T-helper 2 cell treated with Interferon-gamma antibody and Interleukin-4, amounts not matched to agents 5 μg/mL and 100 μg/mL, for 36 hours (primary cell): ENCODE results near the gene NKD2.
"Not testable (repeated sequence)": the region's sequence is repeated elsewhere in the genome, so short reads cannot be mapped to it uniquely, and the experiment has no call there.

ENCODE experiments used
- DNase-seq: peaks from one replicate; pipeline ENCODE4 v3.0.0; 2021; ENCODE audit warnings: low spot score
- H3K27ac Mint-ChIP-seq: one replicate; pipeline ENCODE4 v1.8.0; 2021; ENCODE audit warnings: mild to moderate bottlenecking, mixed read lengths
- H3K27me3 Mint-ChIP-seq: one replicate; pipeline ENCODE4 v1.8.0; 2021; ENCODE audit warnings: low read depth, mixed read lengths
- H3K36me3 Mint-ChIP-seq: one replicate; pipeline ENCODE4 v1.8.0; 2021; ENCODE audit warnings: low read depth, mixed read lengths
- H3K4me1 Mint-ChIP-seq: one replicate; pipeline ENCODE4 v1.8.0; 2021; ENCODE audit warnings: low read depth, mixed read lengths
- H3K4me3 Mint-ChIP-seq: one replicate; pipeline ENCODE4 v1.8.0; 2022; ENCODE audit warnings: mild to moderate bottlenecking, moderate library complexity, mixed read lengths
- H3K9me3 Mint-ChIP-seq: one replicate; pipeline ENCODE4 v1.8.0; 2021; ENCODE audit warnings: mixed read lengths

Gene NKD2

DNA sequence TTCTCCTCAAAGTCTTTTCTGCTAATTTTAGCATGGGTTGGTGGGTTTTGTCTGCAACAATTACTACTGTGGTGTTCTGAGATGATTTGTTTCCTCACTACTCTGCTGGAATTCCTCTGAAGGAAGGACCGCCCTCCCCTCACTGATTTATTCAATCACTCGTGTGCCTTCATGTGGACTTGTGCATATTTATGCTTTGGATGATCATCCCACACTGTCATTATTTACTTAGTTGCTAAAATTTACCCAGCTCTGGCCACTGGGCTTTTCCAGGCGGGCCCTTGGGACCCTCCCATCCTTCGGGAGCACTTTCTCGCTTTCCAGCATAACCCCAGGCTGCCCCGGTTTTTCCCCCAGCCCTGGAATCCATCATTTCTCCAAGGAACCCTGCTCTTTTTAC lies 41.7 kb upstream of the NKD2 start:
- H3K4me3 Mint-ChIP-seq: no peak overlapping the region
- no peak for DNase-seq
- peaks cover 14% of the 10 kb centered on the region for H3K27me3 Mint-ChIP-seq
- H3K4me1 Mint-ChIP-seq: peaks cover 61% of the 10 kb centered on the region
- H3K36me3 Mint-ChIP-seq: peaks cover 41% of the 10 kb centered on the region
- H3K9me3 Mint-ChIP-seq: peaks cover 35% of the 10 kb centered on the region
- H3K27ac Mint-ChIP-seq: no peak overlapping the region

DNA sequence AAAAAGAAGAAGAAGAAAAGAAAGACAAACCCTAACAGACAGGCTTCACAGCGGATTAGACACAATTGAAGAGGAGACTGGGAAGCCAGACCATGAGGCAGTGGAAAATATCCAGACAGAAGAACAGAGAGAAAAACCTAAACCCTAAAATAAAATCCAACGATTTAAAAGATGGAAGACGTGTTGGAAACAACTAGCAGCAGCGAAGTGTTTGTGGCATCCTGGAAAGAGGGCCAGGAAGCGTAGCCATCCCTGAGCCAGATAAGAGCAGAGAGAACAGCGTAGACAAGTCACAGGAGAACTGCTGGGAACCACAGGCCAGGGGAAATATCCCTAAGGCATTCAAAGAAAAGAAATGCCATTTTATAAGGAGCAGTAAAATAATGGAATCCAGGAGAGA lies 39.7 kb upstream of the NKD2 start:
- Mint-ChIP-seq H3K4me1 (peaks cover 46% of the 10 kb centered on the region), H3K4me3 (peak overlapping the region; percentile 60)

GRCh38 chr5:969408-969839 lies 39.2 kb upstream of the NKD2 start:
- H3K9me3 Mint-ChIP-seq: peaks cover 50% of the 10 kb centered on the region
- H3K36me3 Mint-ChIP-seq: peaks cover 55% of the 10 kb centered on the region
- DNase-seq: no peak
- H3K27me3 Mint-ChIP-seq: peaks cover 18% of the 10 kb centered on the region
- peak overlapping the region; percentile 60 for H3K4me3 Mint-ChIP-seq
- H3K4me1 Mint-ChIP-seq: peaks cover 42% of the 10 kb centered on the region
- peak overlapping the region; percentile 67 for H3K27ac Mint-ChIP-seq

More for the DNA sequence above, 39.7 kb upstream of the NKD2 start:
- Mint-ChIP-seq H3K27me3 (peaks cover 18% of the 10 kb centered on the region), H3K36me3 (peaks cover 52% of the 10 kb centered on the region), H3K9me3 (peaks cover 47% of the 10 kb centered on the region), H3K27ac (peak overlapping the region; percentile 67)
- no peak for DNase-seq

DNA sequence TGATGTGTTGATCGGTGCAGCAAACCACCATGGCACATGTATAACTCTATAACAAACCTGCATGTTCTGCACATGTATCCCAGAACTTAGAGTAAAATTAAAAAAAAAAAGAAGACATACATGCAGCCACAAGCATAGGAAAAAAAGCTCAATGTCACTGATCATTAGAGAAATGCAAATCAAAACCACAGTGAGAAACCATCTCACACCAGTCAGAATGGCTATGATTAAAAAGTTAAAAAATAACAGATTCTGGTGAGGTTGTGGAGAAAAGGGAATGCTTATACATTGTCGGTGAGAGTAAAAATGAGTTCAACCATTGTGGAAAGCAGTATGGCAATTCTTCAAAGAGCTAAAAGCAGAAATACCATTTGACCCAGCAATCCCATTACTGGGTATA lies 36.0 kb upstream of the NKD2 start:
- H3K4me1 Mint-ChIP-seq: peaks cover 19% of the 10 kb centered on the region
- H3K9me3 Mint-ChIP-seq: peaks cover 49% of the 10 kb centered on the region
- H3K4me3 Mint-ChIP-seq, DNase-seq, H3K27ac Mint-ChIP-seq: not testable (repeated sequence)
- H3K36me3 Mint-ChIP-seq: peaks cover 40% of the 10 kb centered on the region
- H3K27me3 Mint-ChIP-seq: peaks cover 18% of the 10 kb centered on the region

DNA sequence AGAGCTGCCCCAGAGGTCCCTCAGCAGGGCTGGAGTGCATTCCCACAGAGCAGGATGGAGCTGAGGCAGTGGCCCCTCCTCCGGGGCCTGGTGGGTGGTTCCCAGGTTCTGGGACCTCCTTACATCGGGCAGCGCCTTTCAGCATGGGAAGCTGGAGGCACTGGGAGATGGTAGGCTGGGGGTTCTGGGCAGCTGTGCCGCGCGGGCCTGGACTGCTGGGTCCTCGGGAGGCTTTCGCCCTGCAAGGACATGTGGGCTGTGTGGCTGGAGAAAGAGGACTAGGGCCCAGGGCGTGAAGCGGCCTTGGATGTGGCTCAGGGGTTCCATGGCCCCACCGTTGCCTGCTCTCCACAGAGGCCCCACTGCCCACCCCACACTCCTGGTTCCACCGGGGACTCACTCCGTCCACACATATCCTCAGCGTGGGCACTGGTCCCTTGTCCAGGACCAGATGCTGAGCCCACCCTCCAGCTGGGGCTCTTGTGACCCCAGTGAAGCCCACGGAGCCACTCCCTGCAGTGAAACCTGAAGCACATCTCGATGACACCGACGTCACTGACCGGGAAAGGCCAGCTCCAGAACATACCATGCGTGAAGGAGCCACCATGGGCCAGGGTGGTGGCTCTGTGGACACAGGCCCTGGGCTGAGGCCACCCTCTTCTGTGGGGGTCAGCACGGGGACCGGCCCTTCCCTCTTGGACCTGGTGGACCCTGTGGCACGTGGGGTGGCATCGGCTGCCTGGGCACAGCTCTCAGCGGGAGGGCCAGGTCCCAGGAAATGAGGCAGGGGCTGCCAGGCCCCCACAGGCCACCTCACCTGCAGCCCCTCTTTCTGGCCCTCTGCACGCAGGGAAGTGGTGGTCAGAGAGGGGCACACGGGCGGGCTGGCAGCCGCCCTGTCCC lies 31.5 kb upstream of the NKD2 start:
- Mint-ChIP-seq H3K27me3 (peaks cover 4% of the 10 kb centered on the region), H3K9me3 (peaks cover 15% of the 10 kb centered on the region), H3K4me1 (peaks cover 30% of the 10 kb centered on the region), H3K4me3 (no peak overlapping the region), H3K36me3 (peaks cover 19% of the 10 kb centered on the region), H3K27ac (no peak overlapping the region)
- DNase-seq: no peak

DNA sequence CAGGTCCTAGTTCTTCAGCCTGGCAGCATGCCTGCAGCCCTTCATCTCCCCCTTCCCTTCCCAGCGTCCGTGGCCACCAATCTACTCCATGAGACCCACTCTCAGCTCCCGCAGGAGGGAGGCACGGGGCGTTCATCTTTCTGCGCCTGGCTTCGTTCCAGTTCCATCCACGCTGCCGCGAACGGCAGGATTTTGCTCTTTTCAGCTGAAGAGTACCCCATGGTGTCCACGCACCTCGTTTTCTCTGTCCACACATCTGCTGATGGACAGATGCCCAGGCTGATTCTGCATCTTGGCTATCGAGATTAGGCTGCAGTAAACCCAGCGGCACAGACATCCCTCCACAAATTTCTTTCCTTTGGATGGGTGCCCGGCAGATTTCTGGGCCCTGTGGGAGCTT lies 30.5 kb upstream of the NKD2 start:
- DNase-seq: no peak
- no peak overlapping the region for H3K27ac Mint-ChIP-seq
- peaks cover 27% of the 10 kb centered on the region for H3K4me1 Mint-ChIP-seq
- H3K4me3 Mint-ChIP-seq: no peak overlapping the region
- H3K27me3 Mint-ChIP-seq: no peaks in the 10 kb centered on the region
- H3K9me3 Mint-ChIP-seq: peaks cover 6% of the 10 kb centered on the region
- peaks cover 9% of the 10 kb centered on the region for H3K36me3 Mint-ChIP-seq

- peaks cover 5% of the 10 kb centered on the region for H3K9me3 Mint-ChIP-seq
- no peaks in the 10 kb centered on the region for H3K27me3 Mint-ChIP-seq
- H3K4me3 Mint-ChIP-seq: no peak overlapping the region
- no peak for DNase-seq
- peaks cover 12% of the 10 kb centered on the region for H3K36me3 Mint-ChIP-seq
- peak overlapping the region; percentile 50 for H3K27ac Mint-ChIP-seq
- peaks cover 29% of the 10 kb centered on the region for H3K4me1 Mint-ChIP-seq
Measured at GRCh38 chr5:978693-979092, 29.9 kb upstream of the NKD2 start.

GRCh38 chr5:979100-979817 lies 29.3 kb upstream of the NKD2 start:
- Mint-ChIP-seq H3K4me1 (peaks cover 35% of the 10 kb centered on the region), H3K36me3 (peaks cover 15% of the 10 kb centered on the region), H3K27me3 (peaks cover 4% of the 10 kb centered on the region), H3K27ac (peak overlapping the region; percentile 50), H3K4me3 (peak overlapping the region; percentile 7), H3K9me3 (peaks cover 5% of the 10 kb centered on the region)
- DNase-seq: no peak

GRCh38 chr5:980001-980588 lies 28.5 kb upstream of the NKD2 start:
- Mint-ChIP-seq H3K27me3 (peaks cover 10% of the 10 kb centered on the region), H3K4me1 (peaks cover 42% of the 10 kb centered on the region), H3K36me3 (peaks cover 19% of the 10 kb centered on the region), H3K9me3 (peaks cover 9% of the 10 kb centered on the region), H3K27ac (peak overlapping the region; percentile 47), H3K4me3 (peak overlapping the region; percentile 27)
- DNase-seq: no peak

DNA sequence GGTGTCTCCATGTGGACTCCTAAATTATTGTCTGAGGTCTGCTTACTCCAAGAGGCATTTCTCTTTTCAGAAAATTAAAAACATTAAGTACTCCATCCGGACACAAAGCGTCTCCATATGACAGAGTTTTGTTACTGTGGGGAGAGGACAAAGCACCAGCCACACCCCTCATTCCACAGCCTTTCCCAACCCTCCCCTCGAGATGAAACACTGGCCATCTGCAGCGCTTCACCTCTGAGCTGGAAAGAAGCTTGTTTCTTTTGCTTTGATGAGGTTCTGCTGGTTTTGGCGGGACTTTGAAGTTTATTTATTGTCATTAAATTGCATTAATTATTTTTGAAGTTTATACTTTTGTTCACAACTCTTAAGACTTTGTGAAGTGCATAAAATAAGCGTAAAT lies 27.6 kb upstream of the NKD2 start:
- peaks cover 21% of the 10 kb centered on the region for H3K36me3 Mint-ChIP-seq
- peaks cover 9% of the 10 kb centered on the region for H3K9me3 Mint-ChIP-seq
- peaks cover 44% of the 10 kb centered on the region for H3K4me1 Mint-ChIP-seq
- peak overlapping the region; percentile 63 for H3K27ac Mint-ChIP-seq
- DNase-seq: no peak
- H3K27me3 Mint-ChIP-seq: peaks cover 13% of the 10 kb centered on the region
- H3K4me3 Mint-ChIP-seq: peak overlapping the region; percentile 15

DNA sequence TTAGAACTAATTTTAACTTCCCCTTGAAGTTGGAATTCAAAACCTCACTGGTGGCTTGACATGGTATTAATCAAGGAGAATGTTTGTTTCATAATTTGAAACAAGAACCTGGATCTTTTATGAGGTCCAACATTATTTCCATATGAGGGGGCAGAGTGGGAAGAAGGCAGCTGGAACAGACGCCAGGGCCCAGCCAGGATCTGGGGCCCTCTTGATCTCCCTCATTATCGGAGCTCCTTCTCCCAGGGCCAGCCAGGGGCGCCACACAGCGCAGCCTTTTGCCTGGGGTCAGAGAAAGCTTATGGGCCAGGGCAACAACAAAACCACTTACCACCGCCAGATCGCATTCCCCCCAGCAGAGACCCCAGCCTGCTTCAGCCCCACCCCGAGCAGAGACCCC lies 27.1 kb upstream of the NKD2 start:
- no peak for DNase-seq
- no peak overlapping the region for H3K4me3 Mint-ChIP-seq
- H3K27me3 Mint-ChIP-seq: peaks cover 13% of the 10 kb centered on the region
- H3K4me1 Mint-ChIP-seq: peaks cover 44% of the 10 kb centered on the region
- H3K36me3 Mint-ChIP-seq: peaks cover 26% of the 10 kb centered on the region
- peak overlapping the region; percentile 49 for H3K27ac Mint-ChIP-seq
- peaks cover 9% of the 10 kb centered on the region for H3K9me3 Mint-ChIP-seq

DNA sequence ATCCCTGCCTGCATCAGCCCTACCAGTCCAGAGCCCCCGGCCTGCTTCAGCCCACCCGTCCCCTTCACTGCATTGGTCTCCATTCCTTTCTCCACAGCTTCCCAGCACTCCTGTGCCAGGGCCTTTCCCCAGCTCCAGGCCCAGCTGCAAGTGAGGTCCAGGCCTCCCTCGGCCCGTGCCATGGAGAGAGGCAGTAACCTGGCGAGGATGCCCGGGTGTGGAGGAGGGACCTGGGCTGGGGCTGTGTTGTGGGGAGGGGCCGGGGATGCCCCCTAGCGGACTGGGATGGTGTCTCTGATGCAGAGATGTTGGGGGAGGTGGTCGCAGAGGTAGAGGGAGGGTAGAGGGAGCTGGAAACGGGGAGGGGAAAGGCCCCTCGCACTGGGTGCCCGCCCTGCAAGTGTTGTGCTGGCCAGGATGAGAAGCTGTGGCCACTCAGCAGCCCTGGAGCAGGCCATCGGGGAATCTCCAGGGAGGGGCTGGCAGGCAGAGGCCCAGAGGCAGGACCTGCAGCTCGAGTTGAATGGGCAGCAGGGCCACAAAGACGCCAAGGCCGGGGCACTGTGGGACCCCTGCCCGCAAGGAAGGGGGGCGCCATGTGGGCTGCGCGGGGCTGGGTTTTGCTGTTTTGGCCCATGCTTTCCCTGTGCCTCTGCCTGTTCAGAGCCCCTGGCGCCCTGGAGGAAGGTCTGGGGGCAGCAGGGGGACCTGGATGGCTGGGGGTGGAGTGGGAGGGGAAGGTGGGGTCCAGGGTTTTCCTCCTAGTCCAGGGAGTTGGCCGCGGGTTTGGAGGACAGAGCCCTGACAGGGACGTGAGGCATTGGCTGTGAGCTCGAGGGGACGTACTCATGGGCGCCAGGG lies 26.0 kb upstream of the NKD2 start:
- Mint-ChIP-seq H3K27me3 (peaks cover 13% of the 10 kb centered on the region), H3K4me3 (peak overlapping the region; percentile 30), H3K27ac (peak overlapping the region; percentile 49), H3K4me1 (peaks cover 44% of the 10 kb centered on the region), H3K36me3 (peaks cover 37% of the 10 kb centered on the region), H3K9me3 (peaks cover 16% of the 10 kb centered on the region)
- no peak for DNase-seq

DNA sequence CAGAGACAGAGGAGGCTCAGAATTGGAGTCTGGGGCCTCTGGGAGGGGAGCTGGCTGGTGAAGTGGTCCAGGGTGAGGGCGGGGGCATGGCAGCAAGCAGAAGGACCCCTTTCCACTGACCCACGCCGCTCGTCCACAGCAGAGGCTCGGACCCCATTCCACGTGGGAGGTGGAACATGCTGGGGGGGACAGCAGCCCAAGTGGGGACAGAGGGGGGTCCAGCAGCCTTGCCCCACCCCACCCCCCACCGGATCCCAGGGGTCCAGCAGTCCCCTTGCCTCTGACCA lies 25.4 kb upstream of the NKD2 start:
- Mint-ChIP-seq H3K9me3 (peaks cover 22% of the 10 kb centered on the region), H3K27ac (peak overlapping the region; percentile 28), H3K36me3 (peaks cover 43% of the 10 kb centered on the region), H3K4me3 (peak overlapping the region; percentile 33), H3K27me3 (peaks cover 17% of the 10 kb centered on the region), H3K4me1 (peaks cover 44% of the 10 kb centered on the region)
- DNase-seq: no peak
